NOMO-1 treated with DMSO at 0.1 percent for 48 hours (cell line): ENCODE measurements around the gene OR1F1.
"Not testable (repeated sequence)": the region's sequence is repeated elsewhere in the genome, so short reads cannot be mapped to it uniquely, and the experiment has no call there.

Source experiments
- DNase-seq: peaks from one replicate; lab custom pipeline; 2025; ENCODE audit not compliant: unreplicated experiment; lab: John Stamatoyannopoulos, UW

Gene OR1F1

GRCh38 chr16:3150346-3151218 lies 37.4 kb upstream of the OR1F1 start:
- DNase-seq, result peak; percentile 91

- DNase-seq, result no peak
Observed at GRCh38 chr16:3152027-3152276, 36.1 kb upstream of the OR1F1 start.

- peak; percentile 76 for DNase-seq
Observed at GRCh38 chr16:3152277-3152990, 35.6 kb upstream of the OR1F1 start.

GRCh38 chr16:3152991-3153368 lies 35.0 kb upstream of the OR1F1 start:
- DNase-seq, result no peak

- DNase-seq, result no peak
Observed at GRCh38 chr16:3155181-3155580, 32.8 kb upstream of the OR1F1 start.

GRCh38 chr16:3155972-3156371 lies 32.0 kb upstream of the OR1F1 start:
- DNase-seq, result no peak

GRCh38 chr16:3157229-3158025 lies 30.6 kb upstream of the OR1F1 start:
- DNase-seq, result peak; percentile 56

- DNase-seq, result no peak
Observed at GRCh38 chr16:3158026-3158509, 29.9 kb upstream of the OR1F1 start.

GRCh38 chr16:3158510-3159314 lies 29.3 kb upstream of the OR1F1 start:
- DNase-seq, result peak; percentile 93

GRCh38 chr16:3161235-3162018 lies 26.6 kb upstream of the OR1F1 start:
- no peak for DNase-seq

GRCh38 chr16:3164121-3164991 lies 23.6 kb upstream of the OR1F1 start:
- DNase-seq, result no peak

GRCh38 chr16:3165111-3165822 lies 22.7 kb upstream of the OR1F1 start:
- DNase-seq, result no peak

GRCh38 chr16:3166505-3166886 lies 21.5 kb upstream of the OR1F1 start:
- no peak for DNase-seq

- not testable (repeated sequence) for DNase-seq
Observed at GRCh38 chr16:3168729-3169128, 19.3 kb upstream of the OR1F1 start.

GRCh38 chr16:3170440-3171180 lies 17.4 kb upstream of the OR1F1 start:
- DNase-seq, result no peak

GRCh38 chr16:3171181-3171854 lies 16.7 kb upstream of the OR1F1 start:
- peak; percentile 19 for DNase-seq

- no peak for DNase-seq
Observed at GRCh38 chr16:3171855-3172593, 16.0 kb upstream of the OR1F1 start.
